ENCODE results near the gene MAPKAPK5. TPM values are rescaled to one million over a fixed set of nuclear protein-coding genes. Genes with fewer than 3 reads are reported as not detected.

MAPKAPK5 gene
- total and polyA plus RNA-seq, 10 of the 15 experiments (the other 5 are each of a cell fraction or from before 2014, with no cell fraction given): 12.6 to 54.3 (median 41.5) TPM

DNA sequence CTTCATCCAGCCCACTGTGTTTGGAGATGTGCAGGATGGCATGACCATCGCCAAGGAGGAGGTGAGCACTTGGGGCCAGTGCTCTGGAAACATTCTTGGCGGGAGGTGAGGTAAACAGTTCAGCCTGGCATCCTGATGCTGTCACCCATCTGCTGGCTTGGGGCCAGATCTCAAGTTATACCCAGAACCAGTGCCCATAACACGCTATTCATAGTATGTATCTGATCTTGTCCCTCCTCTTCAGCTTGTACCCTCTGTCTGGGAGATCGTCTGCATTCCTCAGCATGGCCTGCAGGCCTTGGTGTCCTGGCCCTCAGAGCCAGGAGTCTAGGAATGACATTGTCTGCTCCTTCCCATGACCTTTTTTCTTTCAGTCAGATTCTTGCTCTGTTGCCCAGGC lies 43.8 kb upstream of the MAPKAPK5 start (continued):
- TF ChIP-seq, protein P1, sequence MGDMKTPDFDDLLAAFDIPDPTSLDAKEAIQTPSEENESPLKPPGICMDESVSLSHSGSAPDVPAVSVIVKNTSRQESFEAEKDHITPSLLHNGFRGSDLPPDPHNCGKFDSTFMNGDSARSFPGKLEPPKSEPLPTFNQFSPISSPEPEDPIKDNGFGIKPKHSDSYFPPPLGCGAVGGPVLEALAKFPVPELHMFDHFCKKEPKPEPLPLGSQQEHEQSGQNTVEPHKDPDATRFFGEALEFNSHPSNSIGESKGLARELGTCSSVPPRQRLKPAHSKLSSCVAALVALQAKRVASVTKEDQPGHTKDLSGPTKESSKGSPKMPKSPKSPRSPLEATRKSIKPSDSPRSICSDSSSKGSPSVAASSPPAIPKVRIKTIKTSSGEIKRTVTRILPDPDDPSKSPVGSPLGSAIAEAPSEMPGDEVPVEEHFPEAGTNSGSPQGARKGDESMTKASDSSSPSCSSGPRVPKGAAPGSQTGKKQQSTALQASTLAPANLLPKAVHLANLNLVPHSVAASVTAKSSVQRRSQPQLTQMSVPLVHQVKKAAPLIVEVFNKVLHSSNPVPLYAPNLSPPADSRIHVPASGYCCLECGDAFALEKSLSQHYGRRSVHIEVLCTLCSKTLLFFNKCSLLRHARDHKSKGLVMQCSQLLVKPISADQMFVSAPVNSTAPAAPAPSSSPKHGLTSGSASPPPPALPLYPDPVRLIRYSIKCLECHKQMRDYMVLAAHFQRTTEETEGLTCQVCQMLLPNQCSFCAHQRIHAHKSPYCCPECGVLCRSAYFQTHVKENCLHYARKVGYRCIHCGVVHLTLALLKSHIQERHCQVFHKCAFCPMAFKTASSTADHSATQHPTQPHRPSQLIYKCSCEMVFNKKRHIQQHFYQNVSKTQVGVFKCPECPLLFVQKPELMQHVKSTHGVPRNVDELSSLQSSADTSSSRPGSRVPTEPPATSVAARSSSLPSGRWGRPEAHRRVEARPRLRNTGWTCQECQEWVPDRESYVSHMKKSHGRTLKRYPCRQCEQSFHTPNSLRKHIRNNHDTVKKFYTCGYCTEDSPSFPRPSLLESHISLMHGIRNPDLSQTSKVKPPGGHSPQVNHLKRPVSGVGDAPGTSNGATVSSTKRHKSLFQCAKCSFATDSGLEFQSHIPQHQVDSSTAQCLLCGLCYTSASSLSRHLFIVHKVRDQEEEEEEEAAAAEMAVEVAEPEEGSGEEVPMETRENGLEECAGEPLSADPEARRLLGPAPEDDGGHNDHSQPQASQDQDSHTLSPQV (IDR thresholded peaks at IDR 0.05): no peak
- no peak for TF ChIP-seq JUND (IDR thresholded peaks at IDR 0.05; ENCODE audit: low read depth, low read length)
- TF ChIP-seq, protein P2, sequence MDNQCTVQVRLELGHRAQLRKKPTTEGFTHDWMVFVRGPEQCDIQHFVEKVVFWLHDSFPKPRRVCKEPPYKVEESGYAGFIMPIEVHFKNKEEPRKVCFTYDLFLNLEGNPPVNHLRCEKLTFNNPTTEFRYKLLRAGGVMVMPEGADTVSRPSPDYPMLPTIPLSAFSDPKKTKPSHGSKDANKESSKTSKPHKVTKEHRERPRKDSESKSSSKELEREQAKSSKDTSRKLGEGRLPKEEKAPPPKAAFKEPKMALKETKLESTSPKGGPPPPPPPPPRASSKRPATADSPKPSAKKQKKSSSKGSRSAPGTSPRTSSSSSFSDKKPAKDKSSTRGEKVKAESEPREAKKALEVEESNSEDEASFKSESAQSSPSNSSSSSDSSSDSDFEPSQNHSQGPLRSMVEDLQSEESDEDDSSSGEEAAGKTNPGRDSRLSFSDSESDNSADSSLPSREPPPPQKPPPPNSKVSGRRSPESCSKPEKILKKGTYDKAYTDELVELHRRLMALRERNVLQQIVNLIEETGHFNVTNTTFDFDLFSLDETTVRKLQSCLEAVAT (IDR thresholded peaks at IDR 0.05): no peak
- no peak for TF ChIP-seq ESRRA (IDR thresholded peaks at IDR 0.05; ENCODE audit: low read length)
- TF ChIP-seq TAF1 (IDR thresholded peaks at IDR 0.05; ENCODE audit: borderline replicate concordance, low read depth, low read length): no peak

DNA sequence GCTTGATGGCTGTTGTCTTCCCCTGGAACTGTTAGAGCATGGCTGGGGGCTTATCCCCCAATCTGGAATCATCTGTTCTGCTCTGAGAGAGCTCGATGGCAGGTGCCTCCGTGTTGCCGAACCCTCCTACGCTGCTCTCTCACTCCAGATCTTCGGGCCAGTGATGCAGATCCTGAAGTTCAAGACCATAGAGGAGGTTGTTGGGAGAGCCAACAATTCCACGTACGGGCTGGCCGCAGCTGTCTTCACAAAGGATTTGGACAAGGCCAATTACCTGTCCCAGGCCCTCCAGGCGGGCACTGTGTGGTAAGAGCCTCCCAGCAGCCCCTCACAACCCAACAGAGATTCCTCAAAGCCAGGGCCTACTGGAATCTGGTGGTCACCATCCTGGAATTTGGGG lies 42.3 kb upstream of the MAPKAPK5 start:
- H3K9ac ChIP-seq (ENCODE audit: control insufficient read depth, insufficient read depth, low read length): no peak overlapping the region
- BruUV-seq (replicated peaks): no TSS peak
- H3K36me3 ChIP-seq (ENCODE audit: control insufficient read depth in 2 of 2, insufficient read depth in 2 of 2, low read length in 1 of 2): no peaks in the 10 kb centered on the region; a peak in 2 of 4 replicates
- no peak overlapping the region for H3K4me3 ChIP-seq
- H4K20me1 ChIP-seq (ENCODE audit: control insufficient read depth, insufficient read depth): no peaks in the 10 kb centered on the region
- H2AFZ ChIP-seq (ENCODE audit: control insufficient read depth, low read depth, low read length): no peak overlapping the region
- RAD21 ChIA-PET (ENCODE audit: unreplicated experiment): no interaction called here
- WGBS (ENCODE audit: insufficient coverage, insufficient replicate concordance, low lambda C conversion rate, missing lambda C conversion rate): 80% methylated on average over 9 of the region's 9 CpGs
- SMC1A ChIA-PET (ENCODE audit: uncharacterized antibody, unreplicated experiment): no interaction called here
- H3K27ac ChIP-seq (ENCODE audit: control insufficient read depth, insufficient read depth): no peak overlapping the region
- in situ Hi-C loops (cut with MboI) (no loop called here), intact Hi-C loops (cut with micrococcal nuclease; ENCODE audit: unreplicated experiment) (no loop called here)
- POLR2A ChIA-PET: interaction anchor here (0.6 kb wide), 1 partner anchor 34 kb away, joined by 3 read pairs; no protein-coding TSS in a partner anchor
- no peak for TF ChIP-seq ZNF24 (IDR thresholded peaks at IDR 0.05)
- TF ChIP-seq IRF4 (IDR thresholded peaks at IDR 0.05; ENCODE audit: low read depth, low read length): no peak
- no peak for TF ChIP-seq SRF (IDR thresholded peaks at IDR 0.05; ENCODE audit: low read depth in 2 of 2, low read length in 2 of 2)
- no peak for TF ChIP-seq POLR2A (IDR thresholded peaks at IDR 0.05; ENCODE audit: low read depth, low read length)
- TF ChIP-seq, protein P3, sequence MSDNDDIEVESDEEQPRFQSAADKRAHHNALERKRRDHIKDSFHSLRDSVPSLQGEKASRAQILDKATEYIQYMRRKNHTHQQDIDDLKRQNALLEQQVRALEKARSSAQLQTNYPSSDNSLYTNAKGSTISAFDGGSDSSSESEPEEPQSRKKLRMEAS (IDR thresholded peaks at IDR 0.05; ENCODE audit: low read depth, low read length): no peak
- TF ChIP-seq, protein P4, sequence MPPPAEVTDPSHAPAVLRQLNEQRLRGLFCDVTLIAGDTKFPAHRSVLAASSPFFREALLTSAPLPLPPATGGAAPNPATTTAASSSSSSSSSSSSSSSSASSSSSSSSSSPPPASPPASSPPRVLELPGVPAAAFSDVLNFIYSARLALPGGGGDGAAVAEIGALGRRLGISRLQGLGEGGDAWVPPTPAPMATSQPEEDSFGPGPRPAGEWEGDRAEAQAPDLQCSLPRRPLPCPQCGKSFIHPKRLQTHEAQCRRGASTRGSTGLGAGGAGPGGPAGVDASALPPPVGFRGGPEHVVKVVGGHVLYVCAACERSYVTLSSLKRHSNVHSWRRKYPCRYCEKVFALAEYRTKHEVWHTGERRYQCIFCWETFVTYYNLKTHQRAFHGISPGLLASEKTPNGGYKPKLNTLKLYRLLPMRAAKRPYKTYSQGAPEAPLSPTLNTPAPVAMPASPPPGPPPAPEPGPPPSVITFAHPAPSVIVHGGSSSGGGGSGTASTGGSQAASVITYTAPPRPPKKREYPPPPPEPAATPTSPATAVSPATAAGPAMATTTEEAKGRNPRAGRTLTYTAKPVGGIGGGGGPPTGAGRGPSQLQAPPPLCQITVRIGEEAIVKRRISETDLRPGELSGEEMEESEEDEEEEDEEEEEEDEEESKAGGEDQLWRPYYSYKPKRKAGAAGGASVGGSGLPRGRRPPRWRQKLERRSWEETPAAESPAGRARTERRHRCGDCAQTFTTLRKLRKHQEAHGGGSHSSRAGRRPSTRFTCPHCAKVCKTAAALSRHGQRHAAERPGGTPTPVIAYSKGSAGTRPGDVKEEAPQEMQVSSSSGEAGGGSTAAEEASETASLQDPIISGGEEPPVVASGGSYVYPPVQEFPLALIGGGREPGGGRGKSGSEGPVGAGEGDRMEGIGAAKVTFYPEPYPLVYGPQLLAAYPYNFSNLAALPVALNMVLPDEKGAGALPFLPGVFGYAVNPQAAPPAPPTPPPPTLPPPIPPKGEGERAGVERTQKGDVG (CRISPR knock-in tag; IDR thresholded peaks at IDR 0.05): no peak
- TF ChIP-seq MXI1 (IDR thresholded peaks at IDR 0.05; ENCODE audit: low read depth, low read length): no peak
- no peak for TF ChIP-seq EP300 (IDR thresholded peaks at IDR 0.05; ENCODE audit: borderline replicate concordance in 1 of 2, control insufficient read depth in 1 of 2, low read depth in 2 of 2, low read length in 2 of 2)
- TF ChIP-seq RAD21 (IDR thresholded peaks at IDR 0.05; ENCODE audit: insufficient read depth, low read depth, low read length): no peak
- H3K27me3 ChIP-seq (replicated peaks in 1 of 2; ENCODE audit: control insufficient read depth in 2 of 2, insufficient read depth in 2 of 2, low read length in 1 of 2): no peaks in the 10 kb centered on the region
- CTCF ChIA-PET: interaction anchor here (2.4 kb wide), 1 partner anchor 12 kb away, joined by 12 read pairs; no protein-coding TSS in a partner anchor
- H3K4me2 ChIP-seq (ENCODE audit: control insufficient read depth, insufficient read depth): no peak overlapping the region
- no peaks in the 10 kb centered on the region for H3K9me3 ChIP-seq (replicated peaks; ENCODE audit: control insufficient read depth, insufficient read depth, low read length)
- no peaks in the 10 kb centered on the region for H3K4me1 ChIP-seq (ENCODE audit: control insufficient read depth, insufficient read depth, low read length)
- ATAC-seq (no peak), DNase-seq (ENCODE audit: low read depth, low spot score) (no peak), FAIRE-seq (no peak)
- H3K79me2 ChIP-seq (ENCODE audit: control insufficient read depth, insufficient read depth, low read length): no peaks in the 10 kb centered on the region
